H9 (cell line): ENCODE measurements around the gene PDPK1. TPM values are rescaled to one million over a fixed set of nuclear protein-coding genes. Genes with fewer than 3 reads are reported as not detected.
A peak's percentile ranks its signal among the peaks of the same experiment; 100 is the strongest.
"Not testable (repeated sequence)": the region's sequence is repeated elsewhere in the genome, so short reads cannot be mapped to it uniquely, and the experiment has no call there.

Experiments used
- DNase-seq: peaks from one replicate; pipeline ENCODE4 v3.0.0-alpha.2; 2017
- H2AFZ ChIP-seq: one replicate; pipeline ENCODE4 v1.6.1; 2013; ENCODE audit warnings: mild to moderate bottlenecking, low read length, control low read depth, moderate library complexity
- H2AK5ac ChIP-seq: 2 replicates; pipeline ENCODE4 v1.6.1; 2013; ENCODE audit warnings: low read length, control low read depth, mixed read lengths; ENCODE audit not compliant: insufficient read length
- H2BK120ac ChIP-seq: one replicate; pipeline ENCODE4 v1.6.1; 2013; ENCODE audit warnings: low read depth, mild to moderate bottlenecking, low read length, control low read depth, inconsistent platforms; ENCODE audit not compliant: poor library complexity, severe bottlenecking
- H2BK12ac ChIP-seq: 2 replicates; pipeline ENCODE4 v1.6.1; 2013; ENCODE audit warnings: low read length, control low read depth, mixed read lengths, low read depth; ENCODE audit not compliant: insufficient read length
- H2BK15ac ChIP-seq: 2 replicates; pipeline ENCODE4 v1.6.1; 2013; ENCODE audit warnings: low read depth, low read length, control low read depth
- H2BK20ac ChIP-seq: one replicate; pipeline ENCODE4 v1.6.1; 2013; ENCODE audit warnings: low read depth, mild to moderate bottlenecking, low read length, control low read depth, inconsistent platforms; ENCODE audit not compliant: poor library complexity, severe bottlenecking
- H2BK5ac ChIP-seq: 2 replicates; pipeline ENCODE4 v1.6.1; 2013; ENCODE audit warnings: low read length, control low read depth, mixed read lengths; ENCODE audit not compliant: insufficient read length
- H3K14ac ChIP-seq: 2 replicates; pipeline ENCODE4 v1.6.1; 2013; ENCODE audit warnings: low read length, control low read depth; ENCODE audit not compliant: insufficient read depth
- H3K18ac ChIP-seq: 2 replicates; pipeline ENCODE4 v1.6.1; 2013; ENCODE audit warnings: low read depth, mild to moderate bottlenecking, mixed read lengths, low read length, control low read depth; ENCODE audit not compliant: insufficient read length
- H3K23ac ChIP-seq: 2 replicates; pipeline ENCODE4 v1.6.1; 2013; ENCODE audit warnings: low read length, control low read depth, mixed read lengths, low read depth; ENCODE audit not compliant: insufficient read length
- H3K23me2 ChIP-seq: 2 replicates; pipeline ENCODE4 v1.6.1; 2013; ENCODE audit warnings: low read depth, mild to moderate bottlenecking, mixed read lengths, low read length, control low read depth; ENCODE audit not compliant: insufficient read length, poor library complexity, severe bottlenecking
- H3K27ac ChIP-seq: 2 replicates; pipeline ENCODE4 v1.5.1; 2013; ENCODE audit warnings: low read length, control low read depth, mixed read lengths, low read depth; ENCODE audit not compliant: insufficient read length
- H3K27me3 ChIP-seq: 2 replicates; pipeline ENCODE4 v1.6.1; 2013; ENCODE audit warnings: low read length, control low read depth, inconsistent platforms; ENCODE audit not compliant: insufficient read depth
- H3K4ac ChIP-seq: 2 replicates; pipeline ENCODE4 v1.6.1; 2013; ENCODE audit warnings: low read depth, mild to moderate bottlenecking, control low read depth, inconsistent platforms, low read length, moderate library complexity
- H3K4me1 ChIP-seq: 2 replicates; pipeline ENCODE4 v1.6.1; 2013; ENCODE audit warnings: low read length, control low read depth, inconsistent platforms; ENCODE audit not compliant: insufficient read depth
- H3K4me2 ChIP-seq: 2 replicates; pipeline ENCODE4 v1.6.1; 2013; ENCODE audit warnings: low read length, control low read depth, mixed read lengths; ENCODE audit not compliant: insufficient read length, insufficient read depth
- H3K56ac ChIP-seq: 2 replicates; pipeline ENCODE4 v1.6.1; 2013; ENCODE audit warnings: low read depth, mild to moderate bottlenecking, mixed read lengths, low read length, control low read depth; ENCODE audit not compliant: insufficient read length
- H3K79me1 ChIP-seq: 2 replicates; pipeline ENCODE4 v1.6.1; 2013; ENCODE audit warnings: low read depth, mild to moderate bottlenecking, moderate library complexity, low read length, control low read depth, inconsistent platforms; ENCODE audit not compliant: insufficient read depth, poor library complexity, severe bottlenecking
- H3K79me2 ChIP-seq: 2 replicates; pipeline ENCODE4 v1.6.1; 2013; ENCODE audit warnings: low read length, control low read depth, inconsistent platforms; ENCODE audit not compliant: insufficient read depth
- H3K9ac ChIP-seq: 2 replicates; pipeline ENCODE4 v1.6.1; 2013; ENCODE audit warnings: low read length, control low read depth, mixed read lengths; ENCODE audit not compliant: insufficient read length; ENCODE audit errors: extremely low read depth
- H3K9me3 ChIP-seq: one replicate; pipeline ENCODE4 v1.6.1; 2013; ENCODE audit warnings: low read depth, low read length, inconsistent platforms; ENCODE audit not compliant: control insufficient read depth
- H3T11ph ChIP-seq: one replicate; pipeline ENCODE4 v1.6.1; 2013; ENCODE audit warnings: mild to moderate bottlenecking, low read length, control low read depth, inconsistent platforms
- H4K20me1 ChIP-seq: one replicate; pipeline ENCODE4 v1.6.1; 2013; ENCODE audit not compliant: control insufficient read depth, insufficient read length, insufficient read depth
- H4K5ac ChIP-seq: 2 replicates; pipeline ENCODE4 v1.6.1; 2013; ENCODE audit warnings: low read depth, mild to moderate bottlenecking, mixed read lengths, low read length, control low read depth; ENCODE audit not compliant: insufficient read length
- H4K8ac ChIP-seq: replicated peaks from 2 replicates; pipeline ENCODE4 v1.6.1; 2013; ENCODE audit warnings: low read length, control low read depth, mixed read lengths, low read depth; ENCODE audit not compliant: insufficient read length
- H4K91ac ChIP-seq: 2 replicates; pipeline ENCODE4 v1.6.1; 2013; ENCODE audit warnings: low read depth, mild to moderate bottlenecking, moderate library complexity, mixed read lengths, low read length, control low read depth; ENCODE audit not compliant: insufficient read length
- H3K27ac Mint-ChIP-seq, 3 experiments: 2 replicates in 2 of 3; 3 replicates in 1 of 3; pipeline ENCODE4 v1.8.0; 2020 to 2021; ENCODE audit warnings: mixed read lengths in 3 of 3, mild to moderate bottlenecking in 1 of 3, moderate library complexity in 1 of 3
- H3K27me3 Mint-ChIP-seq: 2 replicates; pipeline ENCODE4 v1.8.0; 2021; ENCODE audit warnings: low read depth, mild to moderate bottlenecking, moderate library complexity, mixed read lengths
- H3K36me3 Mint-ChIP-seq, 3 experiments: 2 replicates in 2 of 3; 3 replicates in 1 of 3; pipeline ENCODE4 v1.8.0; 2020 to 2021; ENCODE audit warnings: low read depth in 3 of 3, mixed read lengths in 3 of 3; ENCODE audit not compliant: insufficient read depth in 1 of 3
- H3K4me1 Mint-ChIP-seq, 2 experiments: 2 replicates each; pipeline ENCODE4 v1.8.0; 2020; ENCODE audit warnings: mixed read lengths in 2 of 2
- H3K4me3 Mint-ChIP-seq, 2 experiments: 2 replicates in 1 of 2; 3 replicates in 1 of 2; pipeline ENCODE4 v1.8.0; 2020 to 2021; ENCODE audit warnings: mild to moderate bottlenecking in 2 of 2, mixed read lengths in 2 of 2, moderate library complexity in 1 of 2
- H3K9me3 Mint-ChIP-seq, 2 experiments: 2 replicates in 1 of 2; 3 replicates in 1 of 2; pipeline ENCODE4 v1.8.0; 2020; ENCODE audit warnings: mild to moderate bottlenecking in 2 of 2, mixed read lengths in 2 of 2, moderate library complexity in 1 of 2
- CTCF ChIP-seq: fragments of 200-600 bp; sonication (generic); conservative IDR thresholded peaks from 3 replicates; pipeline ENCODE4 v1.8.0; 2021; ENCODE audit warnings: antibody characterized with exemption, mild to moderate bottlenecking
- WGBS: extraction: QIAGEN DNeasy Blood & Tissue Kit; methylation state at CpG from one replicate; pipeline ENCODE4 v1.1.7; 2013; ENCODE audit warnings: missing lambda C conversion rate, low lambda C conversion rate, mixed read lengths; ENCODE audit not compliant: insufficient read length; ENCODE audit errors: extremely low coverage; 5-methylcytosine and 5-hydroxymethylcytosine counted together
- total RNA-seq: library from RNA; stranded (reverse); gene quantifications from 2 replicates; pipeline ENCODE4 v1.2.1, GENCODE V29; 2021

Gene PDPK1
- total RNA-seq, 1 experiment from 2014 or later: 32.8 TPM

GRCh38 chr16:2551420-2551889 is 13.6 kb downstream of the PDPK1 start:
- not testable (repeated sequence) for H2BK15ac ChIP-seq, H3K23ac ChIP-seq, H3K4me2 ChIP-seq, H4K8ac ChIP-seq, H4K5ac ChIP-seq, H3K36me3 Mint-ChIP-seq, H2AFZ ChIP-seq, H2BK5ac ChIP-seq, H3K9ac ChIP-seq, H2BK20ac ChIP-seq, H3K79me2 ChIP-seq, H3K4me3 Mint-ChIP-seq, H2BK120ac ChIP-seq, H3K18ac ChIP-seq, H3K9me3 ChIP-seq, H4K20me1 ChIP-seq, H3T11ph ChIP-seq, H2BK12ac ChIP-seq, H3K9me3 Mint-ChIP-seq, H4K91ac ChIP-seq, H3K27ac ChIP-seq, H2AK5ac ChIP-seq, H3K4me1 ChIP-seq, H3K4me1 Mint-ChIP-seq, H3K14ac ChIP-seq, H3K23me2 ChIP-seq, H3K4ac ChIP-seq, H3K56ac ChIP-seq, H3K27me3 ChIP-seq, H3K27me3 Mint-ChIP-seq, H3K79me1 ChIP-seq
- H3K27ac Mint-ChIP-seq: peak overlapping the region; percentile 31 to 86 (median 61); a peak in 3 of 7 replicates
- TF ChIP-seq CTCF: peak; percentile 59
- peak; percentile 62 for DNase-seq
- WGBS: no CpG with 5 or more reads among the region's 17 CpGs

DNA sequence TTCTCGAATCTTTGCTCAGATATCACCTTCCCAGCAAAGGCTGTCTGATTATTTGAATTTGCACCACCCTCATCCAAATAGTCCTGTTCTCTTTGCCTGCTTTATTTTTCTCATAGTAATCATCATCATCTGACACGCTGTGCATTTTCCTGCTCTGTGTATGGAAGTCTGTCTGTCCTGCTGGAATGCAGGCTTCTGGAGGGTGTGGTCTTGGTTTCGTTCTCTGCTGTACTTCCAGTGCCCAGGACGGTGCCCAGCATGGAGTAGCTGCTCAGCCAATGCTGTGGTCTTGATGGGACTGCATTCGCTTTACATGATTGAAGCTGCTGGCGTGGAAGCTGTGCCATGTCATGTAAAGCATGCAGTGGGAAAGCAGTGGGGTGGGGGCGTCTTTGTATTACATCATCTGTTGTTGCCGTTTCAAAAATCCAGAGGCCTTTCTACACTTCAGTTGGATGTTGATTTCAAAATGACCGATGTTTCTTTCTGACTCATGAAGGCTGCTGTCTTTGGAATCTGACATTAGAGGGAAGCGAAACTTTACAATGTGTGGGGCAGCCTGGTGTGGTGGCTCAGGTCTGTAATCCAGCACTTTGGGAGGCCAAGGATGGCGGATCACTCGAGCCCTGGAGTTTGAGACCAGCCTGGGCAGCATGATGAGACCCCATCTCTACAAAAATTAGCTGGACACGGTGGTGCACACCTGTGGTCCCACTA is 17.0 kb downstream of the PDPK1 start:
- not testable (repeated sequence) for H3K4me2 ChIP-seq, H3K27ac ChIP-seq, H3K9me3 Mint-ChIP-seq, H3K4ac ChIP-seq, H2BK5ac ChIP-seq, H3K36me3 Mint-ChIP-seq, H2BK120ac ChIP-seq, H3K9ac ChIP-seq, H3K79me2 ChIP-seq, DNase-seq, H3K9me3 ChIP-seq, H4K8ac ChIP-seq, H3K4me1 Mint-ChIP-seq, H3K4me1 ChIP-seq, H2AK5ac ChIP-seq, H3T11ph ChIP-seq, H2BK20ac ChIP-seq, H3K23ac ChIP-seq, H2BK12ac ChIP-seq, H3K79me1 ChIP-seq, H3K27me3 ChIP-seq, H4K91ac ChIP-seq, H2AFZ ChIP-seq, H2BK15ac ChIP-seq, H3K27ac Mint-ChIP-seq, H3K18ac ChIP-seq, H4K5ac ChIP-seq, H3K56ac ChIP-seq, H3K14ac ChIP-seq, H4K20me1 ChIP-seq, H3K23me2 ChIP-seq, H3K27me3 Mint-ChIP-seq, H3K4me3 Mint-ChIP-seq
- no CpG with 5 or more reads among the region's 13 CpGs for WGBS
